ENCODE data around the gene CELF4.
A peak's percentile ranks its signal among the peaks of the same experiment; 100 is the strongest.
"Not testable (repeated sequence)": the region's sequence is repeated elsewhere in the genome, so short reads cannot be mapped to it uniquely, and the experiment has no call there.

Gene CELF4

GRCh38 chr18:37471637-37472036 lies 94.0 kb downstream of the CELF4 start:
- Histone ChIP-seq H3K9me3 (ENCODE audit: severe bottlenecking) (no peaks in the 10 kb centered on the region), H3K27ac (no peak overlapping the region), H3K36me3 (no peaks in the 10 kb centered on the region), H3K4me3 (ENCODE audit: low read depth, low read length) (no peak overlapping the region), H3K27me3 (ENCODE audit: insufficient read depth, low read depth, severe bottlenecking) (no peaks in the 10 kb centered on the region)
- DNase-seq = peak; percentile 15
- no peak for TF ChIP-seq CTCF (IDR thresholded peaks at IDR 0.05; ENCODE audit: low read depth, low read length)

DNA sequence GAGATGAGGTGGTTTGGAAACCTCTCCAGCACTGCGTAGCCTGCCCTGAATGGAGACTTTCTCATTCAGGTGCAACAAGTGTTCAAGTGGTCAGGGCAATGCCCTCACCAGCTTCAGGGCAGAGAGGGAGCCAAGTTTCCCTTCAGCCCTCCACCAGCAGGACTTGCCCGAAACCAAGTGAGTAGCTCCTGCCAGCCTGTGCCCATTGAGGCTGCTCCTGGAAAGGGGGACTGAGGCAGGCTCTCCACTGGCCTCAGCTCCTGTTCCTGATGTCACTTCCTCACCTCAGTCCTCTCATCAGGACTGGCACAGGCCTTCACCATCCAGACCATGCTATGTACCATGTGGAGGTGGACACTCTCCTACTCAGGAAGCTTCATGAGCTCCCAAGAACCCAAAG lies 94.6 kb downstream of the CELF4 start:
- no peaks in the 10 kb centered on the region for H3K27me3 ChIP-seq (ENCODE audit: insufficient read depth, low read depth, severe bottlenecking)
- TF ChIP-seq CTCF (IDR thresholded peaks at IDR 0.05; ENCODE audit: low read depth, low read length) = no peak

GRCh38 chr18:37467002-37467662 lies 98.5 kb downstream of the CELF4 start:
- Histone ChIP-seq H3K27ac (no peak overlapping the region), H3K27me3 (ENCODE audit: insufficient read depth, low read depth, severe bottlenecking) (no peaks in the 10 kb centered on the region), H3K36me3 (no peaks in the 10 kb centered on the region), H3K4me3 (ENCODE audit: low read depth, low read length) (no peak overlapping the region), H3K9me3 (ENCODE audit: severe bottlenecking) (no peaks in the 10 kb centered on the region)
- TF ChIP-seq CTCF (IDR thresholded peaks at IDR 0.05; ENCODE audit: low read depth, low read length) = no peak
- no peak for DNase-seq

More for the DNA sequence above, 94.6 kb downstream of the CELF4 start:
- DNase-seq = no peak
- H3K27ac ChIP-seq = no peak overlapping the region
- no peak overlapping the region for H3K4me3 ChIP-seq (ENCODE audit: low read depth, low read length)
- no peaks in the 10 kb centered on the region for H3K9me3 ChIP-seq (ENCODE audit: severe bottlenecking)
- no peaks in the 10 kb centered on the region for H3K36me3 ChIP-seq

DNA sequence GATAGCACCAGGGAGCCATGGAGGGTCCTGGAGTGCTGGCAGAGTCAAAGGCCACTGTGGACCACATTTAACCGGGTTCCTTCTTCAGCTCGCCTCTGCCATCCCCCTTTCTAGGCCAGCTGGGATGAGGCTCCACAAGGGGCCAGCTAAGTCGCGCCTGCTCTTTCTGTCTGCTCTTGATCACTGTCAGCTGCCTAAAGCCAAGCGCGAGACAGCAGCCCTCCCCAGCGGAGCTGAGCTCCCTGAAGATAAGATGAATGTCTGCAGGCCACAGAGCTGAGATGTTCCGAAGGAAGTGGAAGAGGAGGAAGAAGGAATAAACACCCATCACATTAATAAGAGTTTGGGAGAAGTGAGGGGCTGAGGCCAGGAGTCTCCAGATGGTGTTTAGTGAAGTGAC lies 99.6 kb downstream of the CELF4 start:
- H3K27me3 ChIP-seq (ENCODE audit: insufficient read depth, low read depth, severe bottlenecking) = no peaks in the 10 kb centered on the region
- peak overlapping the region; percentile 24; the same call in 1 of the 2 replicates for H3K27ac ChIP-seq
- H3K36me3 ChIP-seq = no peaks in the 10 kb centered on the region
- TF ChIP-seq CTCF (IDR thresholded peaks at IDR 0.05; ENCODE audit: low read depth, low read length) = no peak
- peak; percentile 81 for DNase-seq
- no peaks in the 10 kb centered on the region for H3K9me3 ChIP-seq (ENCODE audit: severe bottlenecking)
- no peak overlapping the region; the same call in 1 of the 2 replicates for H3K4me3 ChIP-seq (ENCODE audit: low read depth, low read length)

- no peak for TF ChIP-seq CTCF (IDR thresholded peaks at IDR 0.05; ENCODE audit: low read depth, low read length)
- Histone ChIP-seq H3K27me3 (ENCODE audit: insufficient read depth, low read depth, severe bottlenecking) (no peaks in the 10 kb centered on the region), H3K9me3 (ENCODE audit: severe bottlenecking) (no peaks in the 10 kb centered on the region), H3K36me3 (no peaks in the 10 kb centered on the region), H3K4me3 (ENCODE audit: low read depth, low read length) (no peak overlapping the region), H3K27ac (no peak overlapping the region)
- no peak for DNase-seq
Measured at GRCh38 chr18:37464257-37464656, 101.3 kb downstream of the CELF4 start.

GRCh38 chr18:37461329-37461728 lies 104.3 kb downstream of the CELF4 start:
- H3K9me3 ChIP-seq (ENCODE audit: severe bottlenecking); H3K4me3 ChIP-seq (ENCODE audit: low read depth, low read length); DNase-seq; H3K27ac ChIP-seq; H3K36me3 ChIP-seq; H3K27me3 ChIP-seq (ENCODE audit: insufficient read depth, low read depth, severe bottlenecking): not testable (repeated sequence)
